GM19025 (cell line): Measurements from ENCODE around the gene LRP1B.
A peak's percentile ranks its signal among the peaks of the same experiment; 100 is the strongest.

Experiments used
- ATAC-seq: cut with Tn5 transposase; IDR thresholded peaks from one replicate; pipeline ENCODE4 v1.9.1; 2021; ENCODE audit warnings: mild to moderate bottlenecking, low read depth, moderate library complexity; ENCODE audit not compliant: unreplicated experiment

Gene LRP1B

DNA sequence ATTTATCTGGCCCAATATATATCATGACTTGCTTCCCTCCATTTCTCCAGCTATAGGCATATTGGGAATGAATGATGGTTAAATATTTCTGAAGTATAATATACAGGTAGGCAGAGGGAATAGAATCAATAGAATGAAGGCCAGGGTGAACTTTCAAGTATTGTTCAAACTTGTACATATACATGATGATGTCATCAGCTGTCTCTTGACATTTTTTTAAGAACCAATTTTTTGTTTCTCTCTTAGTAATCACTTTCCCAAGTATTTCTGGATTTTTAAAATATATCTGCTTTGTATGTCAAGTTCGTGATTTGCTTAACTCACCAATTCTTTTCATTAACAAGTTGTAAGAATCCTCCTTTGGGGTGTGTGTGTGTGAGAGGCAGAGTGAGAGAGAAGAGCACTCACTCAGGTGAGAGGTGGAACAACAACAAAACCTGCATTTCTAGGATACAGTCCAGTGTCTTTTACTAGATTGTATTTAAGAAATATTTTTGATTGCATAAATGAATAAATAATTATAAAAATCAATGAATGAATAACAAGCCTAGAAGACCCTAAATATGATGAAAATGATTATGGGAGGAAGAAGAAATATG lies 1239.1 kb downstream of the LRP1B start:
- ATAC-seq, result no peak

- ATAC-seq, result no peak
Measured at GRCh38 chr2:140882671-140883620, 1247.9 kb downstream of the LRP1B start.

DNA sequence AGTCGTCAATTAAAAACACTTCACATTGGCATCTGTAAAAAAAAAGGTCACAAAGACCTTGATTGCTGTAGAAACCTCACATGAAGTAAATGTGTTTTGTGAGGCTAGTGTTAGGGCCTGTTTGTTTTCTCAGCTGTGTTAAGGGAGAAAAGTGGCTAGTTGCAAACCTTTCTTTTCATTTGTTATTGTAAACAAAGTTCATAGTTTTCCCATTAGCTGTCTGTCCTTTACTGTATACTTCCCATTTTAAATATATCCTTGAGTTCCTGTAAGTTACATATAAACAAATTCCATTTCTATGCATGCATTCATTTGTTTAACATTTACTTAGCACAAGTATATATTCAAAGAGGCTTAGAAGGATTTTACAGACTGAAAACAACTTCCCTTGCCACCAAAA lies 1250.2 kb downstream of the LRP1B start:
- ATAC-seq, result no peak

DNA sequence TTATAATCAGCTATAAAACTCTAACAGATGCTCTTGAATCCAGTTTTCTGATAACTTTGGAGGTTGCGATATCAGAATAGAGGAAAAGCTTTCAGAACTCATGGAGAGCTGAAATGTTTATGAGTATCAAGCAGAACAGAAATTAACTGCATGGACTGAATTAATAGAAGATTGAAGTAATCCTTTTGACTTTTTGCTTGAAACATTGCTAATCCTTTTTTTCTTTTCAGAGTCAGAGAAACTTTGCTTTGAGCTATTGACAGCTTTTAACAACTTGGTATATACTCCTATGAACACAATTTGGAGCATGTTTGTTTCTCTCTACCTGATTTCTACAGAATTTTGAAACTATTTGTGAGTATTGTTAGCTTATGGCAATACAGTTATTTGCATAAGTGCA lies 1254.8 kb downstream of the LRP1B start:
- ATAC-seq, result no peak

GRCh38 chr2:140873915-140874531 lies 1256.8 kb downstream of the LRP1B start:
- ATAC-seq, result no peak

DNA sequence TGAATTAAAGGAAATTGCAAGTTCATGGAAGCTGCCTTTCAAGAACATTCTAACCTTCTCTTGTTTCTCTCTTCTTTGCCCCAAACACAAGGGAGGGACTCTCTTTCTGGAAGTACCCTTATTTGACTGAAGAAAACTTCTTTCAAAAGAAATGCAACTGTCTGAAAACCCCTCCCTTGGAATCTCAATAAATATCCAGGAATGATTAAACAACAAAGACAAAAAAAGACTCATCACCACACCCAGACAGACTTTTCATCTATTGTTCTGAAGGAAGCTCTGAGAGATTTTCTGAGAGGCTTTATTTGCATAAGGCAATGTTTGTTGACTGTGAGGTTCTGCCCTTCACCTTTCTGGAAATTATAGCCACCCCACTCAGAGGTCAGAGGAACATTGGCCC lies 1260.9 kb downstream of the LRP1B start:
- ATAC-seq, result no peak

DNA sequence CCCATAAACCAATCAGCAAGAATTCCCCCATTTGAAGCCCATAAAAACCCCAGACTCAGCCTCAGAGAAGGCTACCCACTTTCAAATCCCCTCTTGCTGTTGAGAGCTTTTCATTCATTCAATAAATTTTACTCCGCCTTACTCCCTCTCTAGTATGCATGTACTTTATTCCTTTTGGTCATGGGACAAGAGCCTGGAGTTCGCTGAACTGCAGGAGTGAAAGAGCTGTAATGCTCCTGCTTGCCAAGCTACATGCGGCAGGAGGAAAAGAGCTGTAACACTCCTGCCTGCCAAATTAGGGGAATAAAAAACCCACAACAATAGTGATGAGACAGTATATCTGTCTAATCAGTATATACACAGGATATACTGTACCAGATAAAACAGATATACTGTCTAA lies 1261.7 kb downstream of the LRP1B start:
- no peak for ATAC-seq

DNA sequence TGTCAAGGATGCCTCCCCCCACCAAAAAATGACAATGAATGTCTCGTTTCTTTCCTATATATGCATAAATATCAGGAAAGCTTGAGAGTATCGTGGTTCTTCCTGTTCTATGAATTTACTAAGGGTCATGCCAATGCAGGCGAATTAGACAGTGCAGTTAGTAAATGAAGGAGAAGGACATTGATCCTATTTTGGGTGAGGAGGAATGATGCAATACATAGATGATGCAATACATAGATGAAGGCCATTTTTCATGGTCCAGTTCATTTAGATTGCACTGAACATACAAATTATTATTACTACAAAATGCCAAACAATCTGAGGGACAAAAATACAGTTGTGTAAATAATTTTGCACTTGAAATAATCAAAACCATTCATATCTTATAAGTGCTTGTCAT lies 1265.0 kb downstream of the LRP1B start:
- no peak for ATAC-seq

GRCh38 chr2:140863713-140864112 lies 1267.1 kb downstream of the LRP1B start:
- no peak for ATAC-seq

GRCh38 chr2:140862181-140862580 lies 1268.6 kb downstream of the LRP1B start:
- ATAC-seq, result no peak

- no peak for ATAC-seq
Measured at GRCh38 chr2:140861666-140862065, 1269.2 kb downstream of the LRP1B start.

GRCh38 chr2:140855471-140855870 lies 1275.3 kb downstream of the LRP1B start:
- no peak for ATAC-seq

- ATAC-seq, result no peak
Measured at GRCh38 chr2:140851258-140851981, 1279.4 kb downstream of the LRP1B start.

GRCh38 chr2:140843186-140843585 lies 1287.6 kb downstream of the LRP1B start:
- no peak for ATAC-seq

- ATAC-seq, result no peak
Measured at GRCh38 chr2:140842110-140842509, 1288.7 kb downstream of the LRP1B start.

- ATAC-seq, result no peak
Measured at GRCh38 chr2:140841141-140841540, 1289.7 kb downstream of the LRP1B start.

DNA sequence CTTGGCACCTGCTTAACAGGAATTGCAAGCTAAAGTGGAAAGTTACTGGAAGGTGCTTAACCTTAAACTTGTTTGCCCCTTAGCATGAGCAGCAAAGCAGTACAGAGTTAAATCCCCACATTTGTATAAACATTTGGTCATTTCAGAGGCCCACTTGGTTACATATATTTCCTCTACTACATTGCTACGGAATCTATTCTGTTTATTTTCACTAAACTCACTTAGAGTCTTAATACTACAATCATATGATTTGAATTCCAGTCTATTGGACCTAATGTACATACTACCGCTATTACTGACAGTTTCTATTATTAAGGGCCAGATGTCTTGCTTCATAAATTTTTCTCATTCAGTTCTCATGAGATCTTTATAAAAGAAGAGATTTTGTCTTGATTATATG lies 1294.0 kb downstream of the LRP1B start:
- no peak for ATAC-seq

GRCh38 chr2:140835079-140835478 lies 1295.7 kb downstream of the LRP1B start:
- no peak for ATAC-seq

- no peak for ATAC-seq
Measured at GRCh38 chr2:140814141-140814540, 1316.7 kb downstream of the LRP1B start.

DNA sequence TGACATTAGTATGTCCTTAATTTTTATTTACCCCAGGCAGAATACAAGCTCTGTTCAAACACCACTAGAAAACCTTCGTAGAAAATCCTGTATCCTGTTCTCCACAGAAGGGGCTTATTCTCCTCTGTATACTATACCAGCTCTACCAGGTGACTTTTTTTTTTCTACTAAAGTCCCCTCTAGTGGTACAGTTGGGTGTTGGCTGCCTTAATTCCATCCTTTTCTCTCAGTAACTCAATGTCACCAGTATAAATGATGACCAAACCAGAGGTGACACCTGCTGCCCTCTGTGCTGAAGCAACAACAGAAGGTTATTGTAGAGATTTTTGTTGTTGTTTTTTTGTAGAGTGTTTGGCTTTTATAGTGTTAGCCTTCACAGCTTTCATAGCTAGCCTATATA lies 1322.0 kb downstream of the LRP1B start:
- peak; percentile 51 for ATAC-seq

GRCh38 chr2:140808211-140808610 lies 1322.6 kb downstream of the LRP1B start:
- no peak for ATAC-seq
